Kidney (tissue), 14 donors: ENCODE data around the gene GABARAP. TPM values are rescaled to one million over a fixed set of nuclear protein-coding genes. Genes with fewer than 3 reads are reported as not detected.

Experiments used
- DNase-seq, 5 donors: peaks; one replicate each; pipeline ENCODE4 v3.0.0-alpha.2; 2013 to 2020
- FAIRE-seq: peaks from 2 replicates; lab custom pipeline; 2012; peaks lifted over from hg19 to GRCh38; lab: Jason Lieb, UNC
- H3K27ac ChIP-seq, 2 donors: one replicate each; pipeline ENCODE4 v1.7.0; 2013; ENCODE audit warnings: low read depth in 2 of 2, low read length in 2 of 2, inconsistent platforms in 1 of 2
- H3K27me3 ChIP-seq: one replicate; pipeline ENCODE4 v1.7.1; 2013; ENCODE audit warnings: low read length, inconsistent platforms; ENCODE audit not compliant: control insufficient read depth, insufficient read depth
- H3K36me3 ChIP-seq, 3 donors: one replicate each; pipeline versions ENCODE4 v1.7.0 to v1.7.1; 2013; ENCODE audit warnings: low read length in 3 of 3, control low read depth in 1 of 3, inconsistent platforms in 1 of 3; ENCODE audit not compliant: insufficient read depth in 3 of 3, control insufficient read depth in 2 of 3
- H3K4me1 ChIP-seq, 3 donors: one replicate each; pipeline versions ENCODE4 v1.7.0 to v1.7.1; 2013; ENCODE audit warnings: low read length in 3 of 3, inconsistent platforms in 1 of 3, low read depth in 1 of 3; ENCODE audit not compliant: control insufficient read depth in 2 of 3, insufficient read depth in 2 of 3
- H3K4me3 ChIP-seq, 3 donors: one replicate each; pipeline versions ENCODE4 v1.7.0 to v1.8.1; 2013; ENCODE audit warnings: low read length in 3 of 3, control low read depth in 1 of 3, inconsistent platforms in 1 of 3
- H3K9ac ChIP-seq, 3 donors: one replicate each; pipeline versions ENCODE4 v1.7.0 to v1.7.1; 2013; ENCODE audit warnings: low read length in 3 of 3, control low read depth in 1 of 3, inconsistent platforms in 1 of 3
- H3K9me3 ChIP-seq, 3 donors: one replicate each; pipeline versions ENCODE4 v1.7.0 to v1.7.1; 2013; ENCODE audit warnings: low read length in 3 of 3, control low read depth in 1 of 3, inconsistent platforms in 1 of 3; ENCODE audit not compliant: control insufficient read depth in 2 of 3, insufficient read depth in 1 of 3
- intact Hi-C: fragments of 100-400 bp; cut with DNase I; formaldehyde crosslinking; loops from one replicate; pipeline ENCODE4 v1.11.1; 2022
- polyA plus RNA-seq: library from polyadenylated mRNA; stranded (reverse); fragments of 350-450 nt; fragmentation: Illumina TruSeq; extraction: RNeasy Lipid Tissue Mini Kit (QIAGEN cat#74804); gene quantifications from one replicate; pipeline ENCODE4 v1.2.3, GENCODE V29; 2014; ENCODE audit warnings: low read depth, low replicate concordance; ENCODE audit not compliant: insufficient read depth
- total RNA-seq: library from RNA; stranded (reverse); fragmentation: NEBNext Ultra II Directional; extraction: Animal tissue kit (Norgen Biotek cat#: 25700); gene quantifications from one replicate; pipeline ENCODE4 v1.2.1, GENCODE V29; 2021
- TF ChIP-seq, protein P1 (sequence below): IDR thresholded peaks from 3 replicates; pipeline ENCODE4 v1.5.1; 2012; ENCODE audit warnings: mild to moderate bottlenecking, moderate library complexity, borderline replicate concordance; ENCODE audit not compliant: insufficient read depth; ENCODE audit errors: extremely low read depth
- donor health status: control.
- donor health status: control.
- donor health status: control.
- donor health status: control.
- donor health status: control.
- donor health status: DM: yes; HTN: yes; CAD: no.
- donor health status: Normal renal cell carcinoma (clear cell type).

The GABARAP gene
- total and polyA plus RNA-seq, 2 donors from 2014 or later: 477 to 1,483 TPM

GRCh38 chr17:7239091-7240027, 2.9 kb downstream of the GABARAP start, which contains the start of gene PHF23:
TSS of gene PHF23 (minus strand) at chr17:7239457. CDS start at chr17:7239279, 178 bp downstream.
- peak within 1 kb of the TSS; percentile 80 to 89 (median 88) for H3K4me3 ChIP-seq
- peak within 1 kb of the TSS; percentile 42 to 97 (median 96) for H3K9ac ChIP-seq
- TF ChIP-seq, protein P1, sequence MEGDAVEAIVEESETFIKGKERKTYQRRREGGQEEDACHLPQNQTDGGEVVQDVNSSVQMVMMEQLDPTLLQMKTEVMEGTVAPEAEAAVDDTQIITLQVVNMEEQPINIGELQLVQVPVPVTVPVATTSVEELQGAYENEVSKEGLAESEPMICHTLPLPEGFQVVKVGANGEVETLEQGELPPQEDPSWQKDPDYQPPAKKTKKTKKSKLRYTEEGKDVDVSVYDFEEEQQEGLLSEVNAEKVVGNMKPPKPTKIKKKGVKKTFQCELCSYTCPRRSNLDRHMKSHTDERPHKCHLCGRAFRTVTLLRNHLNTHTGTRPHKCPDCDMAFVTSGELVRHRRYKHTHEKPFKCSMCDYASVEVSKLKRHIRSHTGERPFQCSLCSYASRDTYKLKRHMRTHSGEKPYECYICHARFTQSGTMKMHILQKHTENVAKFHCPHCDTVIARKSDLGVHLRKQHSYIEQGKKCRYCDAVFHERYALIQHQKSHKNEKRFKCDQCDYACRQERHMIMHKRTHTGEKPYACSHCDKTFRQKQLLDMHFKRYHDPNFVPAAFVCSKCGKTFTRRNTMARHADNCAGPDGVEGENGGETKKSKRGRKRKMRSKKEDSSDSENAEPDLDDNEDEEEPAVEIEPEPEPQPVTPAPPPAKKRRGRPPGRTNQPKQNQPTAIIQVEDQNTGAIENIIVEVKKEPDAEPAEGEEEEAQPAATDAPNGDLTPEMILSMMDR: no peak
- peaks cover 7 to 26% (median 13%) of the 10 kb centered on the region in 3 donors for H3K36me3 ChIP-seq
- FAIRE-seq (peak; percentile 84), DNase-seq (peak; percentile 100)
- peaks cover 10 to 39% (median 20%) of the 10 kb centered on the region in 3 donors for H3K4me1 ChIP-seq
- H3K27me3 ChIP-seq: no peaks in the 10 kb centered on the region
- no peaks in the 10 kb centered on the region for H3K9me3 ChIP-seq
- intact Hi-C loops: no loop called here
- H3K27ac ChIP-seq: peak within 1 kb of the TSS; percentile 93 to 95

DNA sequence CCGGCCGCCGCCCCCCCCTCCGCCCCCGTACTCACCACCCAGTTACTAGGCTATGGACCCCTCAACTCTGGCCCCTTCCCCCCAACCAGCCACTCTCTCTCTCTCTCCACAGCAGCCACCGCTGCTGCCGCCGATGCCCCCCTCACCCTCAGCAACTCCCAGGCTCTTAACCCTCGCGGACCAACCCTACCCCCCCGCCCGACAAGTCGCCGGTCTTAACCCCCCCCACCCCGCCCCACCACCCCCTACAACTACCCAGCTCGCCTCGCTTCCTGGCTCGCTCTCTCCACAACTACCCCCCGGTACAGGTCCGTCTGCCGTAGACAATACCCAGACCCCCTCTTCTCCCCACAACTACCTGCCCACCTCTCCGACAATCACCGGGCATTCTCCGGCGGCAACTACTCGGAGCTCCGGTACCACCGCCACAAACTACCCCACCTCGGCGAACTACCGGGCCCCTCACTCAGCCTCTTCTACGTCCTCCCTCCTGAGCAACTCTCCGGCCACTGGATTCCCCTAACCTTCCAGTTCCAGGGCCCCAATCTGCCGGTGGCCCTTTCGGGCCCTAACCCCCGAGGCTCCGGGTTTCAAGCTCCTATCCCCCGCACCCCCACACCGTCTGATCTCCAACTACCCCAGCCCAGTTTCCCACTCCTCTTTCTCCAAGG, 3.7 kb downstream of the GABARAP start:
- Histone ChIP-seq H3K27ac (peak overlapping the region; percentile 93 to 95), H3K9me3 (no peaks in the 10 kb centered on the region), H3K4me1 (peaks cover 10 to 39% (median 20%) of the 10 kb centered on the region in 3 donors), H3K4me3 (peak overlapping the region; percentile 80 to 89 (median 88)), H3K27me3 (no peaks in the 10 kb centered on the region), H3K9ac (peak overlapping the region; percentile 42 to 97 (median 96)), H3K36me3 (peaks cover 7 to 26% (median 13%) of the 10 kb centered on the region in 3 donors)
- intact Hi-C loops: no loop called here
- FAIRE-seq (no peak), DNase-seq (peak in 4 of 5 donors; percentile 41 to 85 (median 72))
- TF ChIP-seq, protein P1: no peak

- FAIRE-seq (no peak), DNase-seq (peak; percentile 71 to 95 (median 89))
- Histone ChIP-seq H3K36me3 (peaks cover 7 to 26% (median 13%) of the 10 kb centered on the region in 3 donors), H3K27ac (peak overlapping the region; percentile 88 to 95), H3K4me1 (peaks cover 10 to 38% (median 15%) of the 10 kb centered on the region in 3 donors), H3K27me3 (no peaks in the 10 kb centered on the region), H3K9me3 (no peaks in the 10 kb centered on the region), H3K4me3 (peak overlapping the region; percentile 63 to 88 (median 67)), H3K9ac (peak overlapping the region in 2 of 3 donors; percentile 43 to 56)
- intact Hi-C loops: no loop called here
- TF ChIP-seq, protein P1: no peak
These were observed 4.4 kb downstream of the GABARAP start for GRCh38 chr17:7237761-7238419.
